PC-3 (cell line): Measurements from ENCODE around the gene CCDC144A.

ENCODE experiments used
- CTCF ChIP-seq: fragments of 300-600 bp; sonication (generic); conservative IDR thresholded peaks from 2 replicates; pipeline ENCODE4 v1.5.1; 2017; ENCODE audit warnings: antibody characterized with exemption, low read depth, mild to moderate bottlenecking, low read length
- EZH2 ChIP-seq: fragments of 300-600 bp; sonication (generic); IDR thresholded peaks from one replicate; pipeline ENCODE4 v1.6.1; 2017; ENCODE audit warnings: antibody characterized with exemption, mild to moderate bottlenecking, low read length; ENCODE audit not compliant: unreplicated experiment
- EZH2phosphoT487 ChIP-seq: fragments of 300-600 bp; sonication (generic); IDR thresholded peaks from 2 replicates; pipeline ENCODE4 v1.6.1; 2018; ENCODE audit warnings: mild to moderate bottlenecking, antibody characterized with exemption, low read length, borderline replicate concordance

GRCh38 chr17:16814439-16814838 lies 124.4 kb downstream of the CCDC144A start:
- TF ChIP-seq CTCF (no peak), EZH2phosphoT487 (no peak), EZH2 (no peak)
